Measurements from ENCODE around the gene TTR. TPM values are rescaled to one million over a fixed set of nuclear protein-coding genes. Genes with fewer than 3 reads are reported as not detected.

The TTR gene
- total RNA-seq, 1 donor from 2014 or later = not detected

DNA sequence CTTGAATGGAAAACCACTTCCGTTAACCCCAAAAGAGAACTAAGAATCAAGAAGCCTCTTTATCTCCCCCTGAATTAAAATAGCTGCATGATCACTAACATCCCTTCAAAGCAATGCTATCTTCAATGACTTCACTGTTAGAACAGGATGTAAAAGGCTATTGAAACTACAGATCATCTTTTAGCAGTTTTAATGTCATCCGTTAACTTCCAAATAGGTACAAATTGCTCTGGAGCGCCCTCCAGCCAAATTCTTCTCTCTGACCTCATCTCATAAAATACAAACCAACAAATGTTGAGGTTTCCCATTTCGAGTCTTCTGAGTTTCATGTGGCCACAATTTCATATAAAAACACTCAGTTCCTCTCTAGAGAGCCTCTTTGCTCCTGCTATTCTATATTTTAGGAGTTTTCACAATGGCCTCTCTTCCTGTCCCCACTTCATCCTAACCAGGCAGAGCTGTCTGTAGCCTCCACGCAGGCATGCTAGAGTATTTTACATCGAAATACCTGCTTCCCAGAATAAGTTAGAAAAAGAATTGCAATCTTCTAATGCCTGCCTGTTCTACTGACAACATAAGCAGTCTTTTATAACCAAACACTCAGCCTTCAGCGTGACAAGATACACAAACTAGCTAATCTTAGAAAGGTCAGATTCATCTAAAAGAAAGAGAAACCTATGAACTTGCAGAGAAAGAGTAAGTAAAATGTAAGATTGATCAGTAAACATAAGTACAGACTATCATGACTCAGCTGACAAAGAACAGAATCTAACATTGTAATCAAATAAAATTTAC is 54.9 kb downstream of the TTR start:
- DNase-seq (no peak), ATAC-seq (no peak)
- intact Hi-C loops (cut with micrococcal nuclease) = no loop called here

DNA sequence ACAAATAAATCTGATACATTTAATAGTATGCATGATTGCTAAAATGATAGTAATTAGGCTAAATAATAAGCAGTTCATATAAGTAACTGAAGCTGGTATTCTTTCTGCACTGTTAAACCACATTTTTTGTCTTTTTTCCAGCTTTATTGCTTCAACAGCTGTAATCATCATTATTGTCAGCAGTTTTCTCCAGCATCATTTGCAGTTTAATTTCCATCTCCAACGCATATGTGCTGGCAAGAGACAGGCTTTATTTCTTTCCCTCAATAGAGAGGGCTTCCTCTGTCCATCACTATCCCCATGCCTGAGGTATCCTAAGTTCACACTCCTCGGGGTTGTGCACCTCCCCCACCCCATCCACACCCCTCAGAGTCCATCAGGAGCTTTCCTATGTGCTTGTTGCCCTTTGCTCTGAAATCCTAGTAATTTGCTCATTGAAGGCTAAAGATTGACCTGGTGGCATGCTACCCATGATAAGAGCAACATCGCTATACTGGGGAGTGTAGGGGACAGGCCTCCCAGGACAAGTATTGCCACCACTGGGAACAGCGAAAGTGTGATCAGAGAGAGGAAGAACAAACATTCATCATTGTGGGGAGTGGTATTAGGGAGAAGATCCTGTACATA is 55.6 kb downstream of the TTR start:
- no peak for ATAC-seq
- intact Hi-C loops (cut with micrococcal nuclease) = no loop called here
- DNase-seq = no peak

Other genes starting within 250 kb of the TTR start
- gene DSG4, start 215.1 kb upstream of the TTR start, total RNA-seq = not detected
- gene DSG3, start 144.1 kb upstream of the TTR start, total RNA-seq = not detected
- 49.6 TPM for gene DSG2, start 93.7 kb upstream of the TTR start, total RNA-seq
- 11.9 TPM for gene B4GALT6, start 92.7 kb downstream of the TTR start, total RNA-seq
- gene SLC25A52, start 169.0 kb downstream of the TTR start, total RNA-seq = not detected

All from left ventricle myocardium superior (tissue), 1 donor.